Measurements from ENCODE around the gene WDR93.

WDR93 gene

GRCh38 chr15:89673165-89673512 lies 17.5 kb upstream of the WDR93 start:
- no peaks in the 10 kb centered on the region for H3K27me3 ChIP-seq (ENCODE audit: control insufficient read depth, low read length)
- no peak overlapping the region for H3K4me3 ChIP-seq (ENCODE audit: low read length)
- no peak overlapping the region for H3K27ac ChIP-seq (ENCODE audit: low read depth, low read length)
- TF ChIP-seq EZH2phosphoT487 (IDR thresholded peaks at IDR 0.05; ENCODE audit: borderline replicate concordance, low read length) (no peak), CTCF (IDR thresholded peaks at IDR 0.05; ENCODE audit: low read depth, low read length, poor library complexity, severe bottlenecking) (peak; percentile 72)
- no peaks in the 10 kb centered on the region for H4K20me1 ChIP-seq (ENCODE audit: control insufficient read depth, insufficient read depth, low read depth, low read length)
- H3K4me2 ChIP-seq (ENCODE audit: low read length): no peak overlapping the region
- no peaks in the 10 kb centered on the region for H3F3A ChIP-seq (ENCODE audit: control insufficient read depth, insufficient read depth)
- H3K4me1 ChIP-seq (ENCODE audit: control insufficient read depth, low read length): no peaks in the 10 kb centered on the region
- H3K36me3 ChIP-seq (ENCODE audit: control insufficient read depth, low read length): no peaks in the 10 kb centered on the region
- no peaks in the 10 kb centered on the region for H3K9me3 ChIP-seq (ENCODE audit: control insufficient read depth, insufficient read depth, low read length)
- no peaks in the 10 kb centered on the region for H3K9me2 ChIP-seq (replicated peaks; ENCODE audit: control insufficient read depth, low read length)
- no peaks in the 10 kb centered on the region for H3K79me2 ChIP-seq (ENCODE audit: control insufficient read depth, low read length)

DNA sequence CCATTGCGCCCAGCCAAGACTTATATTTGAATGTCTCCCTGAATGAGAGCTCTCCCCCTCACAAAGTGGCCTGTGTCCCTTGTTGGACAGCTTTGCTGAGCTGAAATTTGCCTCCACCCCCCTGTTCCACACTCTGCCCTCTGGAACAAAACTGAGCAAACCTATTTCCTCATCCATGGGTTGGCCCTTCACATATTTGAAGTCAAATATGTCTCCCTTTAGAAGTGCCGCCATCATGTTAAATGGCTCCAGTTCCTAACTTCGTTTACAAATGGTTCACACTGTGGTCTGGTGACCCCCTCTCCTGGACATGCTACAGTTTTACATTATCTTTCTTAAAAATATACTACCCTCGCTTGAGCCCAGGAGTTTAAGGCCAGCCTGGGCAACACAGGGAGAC lies 16.1 kb upstream of the WDR93 start:
- no peak overlapping the region for H3K4me2 ChIP-seq (ENCODE audit: low read length)
- H3K4me3 ChIP-seq (ENCODE audit: low read length): no peak overlapping the region
- H3K27ac ChIP-seq (ENCODE audit: low read depth, low read length): no peak overlapping the region
- H3K9me3 ChIP-seq (ENCODE audit: control insufficient read depth, insufficient read depth, low read length): no peaks in the 10 kb centered on the region
- H3K4me1 ChIP-seq (ENCODE audit: control insufficient read depth, low read length): no peaks in the 10 kb centered on the region
- H3F3A ChIP-seq (ENCODE audit: control insufficient read depth, insufficient read depth): no peaks in the 10 kb centered on the region
- H4K20me1 ChIP-seq (ENCODE audit: control insufficient read depth, insufficient read depth, low read depth, low read length): no peaks in the 10 kb centered on the region
- no peaks in the 10 kb centered on the region for H3K36me3 ChIP-seq (ENCODE audit: control insufficient read depth, low read length)
- H3K27me3 ChIP-seq (ENCODE audit: control insufficient read depth, low read length): no peaks in the 10 kb centered on the region
- TF ChIP-seq CTCF (IDR thresholded peaks at IDR 0.05; ENCODE audit: low read depth, low read length, poor library complexity, severe bottlenecking) (no peak), EZH2phosphoT487 (IDR thresholded peaks at IDR 0.05; ENCODE audit: borderline replicate concordance, low read length) (no peak)
- H3K9me2 ChIP-seq (replicated peaks; ENCODE audit: control insufficient read depth, low read length): no peaks in the 10 kb centered on the region
- H3K79me2 ChIP-seq (ENCODE audit: control insufficient read depth, low read length): no peaks in the 10 kb centered on the region

GRCh38 chr15:89675606-89676005 lies 15.0 kb upstream of the WDR93 start:
- no peaks in the 10 kb centered on the region for H3K9me3 ChIP-seq (ENCODE audit: control insufficient read depth, insufficient read depth, low read length)
- no peaks in the 10 kb centered on the region for H3K27me3 ChIP-seq (ENCODE audit: control insufficient read depth, low read length)
- H3K9me2 ChIP-seq (replicated peaks; ENCODE audit: control insufficient read depth, low read length): no peaks in the 10 kb centered on the region
- H3F3A ChIP-seq (ENCODE audit: control insufficient read depth, insufficient read depth): no peaks in the 10 kb centered on the region
- H4K20me1 ChIP-seq (ENCODE audit: control insufficient read depth, insufficient read depth, low read depth, low read length): no peaks in the 10 kb centered on the region
- no peaks in the 10 kb centered on the region for H3K79me2 ChIP-seq (ENCODE audit: control insufficient read depth, low read length)
- H3K4me3 ChIP-seq (ENCODE audit: low read length): no peak overlapping the region
- H3K4me2 ChIP-seq (ENCODE audit: low read length): no peak overlapping the region
- H3K4me1 ChIP-seq (ENCODE audit: control insufficient read depth, low read length): no peaks in the 10 kb centered on the region
- no peaks in the 10 kb centered on the region for H3K36me3 ChIP-seq (ENCODE audit: control insufficient read depth, low read length)
- H3K27ac ChIP-seq (ENCODE audit: low read depth, low read length): no peak overlapping the region
- no peak for TF ChIP-seq CTCF (IDR thresholded peaks at IDR 0.05; ENCODE audit: low read depth, low read length, poor library complexity, severe bottlenecking)
- TF ChIP-seq EZH2phosphoT487 (IDR thresholded peaks at IDR 0.05; ENCODE audit: borderline replicate concordance, low read length): no peak

GRCh38 chr15:89677381-89677780 lies 13.2 kb upstream of the WDR93 start:
- H3K36me3 ChIP-seq (ENCODE audit: control insufficient read depth, low read length): no peaks in the 10 kb centered on the region
- no peaks in the 10 kb centered on the region for H3K9me3 ChIP-seq (ENCODE audit: control insufficient read depth, insufficient read depth, low read length)
- no peaks in the 10 kb centered on the region for H3K9me2 ChIP-seq (replicated peaks; ENCODE audit: control insufficient read depth, low read length)
- H3K4me1 ChIP-seq (ENCODE audit: control insufficient read depth, low read length): no peaks in the 10 kb centered on the region
- no peak overlapping the region for H3K4me3 ChIP-seq (ENCODE audit: low read length)
- H3K27me3 ChIP-seq (ENCODE audit: control insufficient read depth, low read length): no peaks in the 10 kb centered on the region
- H4K20me1 ChIP-seq (ENCODE audit: control insufficient read depth, insufficient read depth, low read depth, low read length): no peaks in the 10 kb centered on the region
- no peaks in the 10 kb centered on the region for H3F3A ChIP-seq (ENCODE audit: control insufficient read depth, insufficient read depth)
- TF ChIP-seq EZH2phosphoT487 (IDR thresholded peaks at IDR 0.05; ENCODE audit: borderline replicate concordance, low read length): no peak
- no peak for TF ChIP-seq CTCF (IDR thresholded peaks at IDR 0.05; ENCODE audit: low read depth, low read length, poor library complexity, severe bottlenecking)
- H3K79me2 ChIP-seq (ENCODE audit: control insufficient read depth, low read length): no peaks in the 10 kb centered on the region
- H3K4me2 ChIP-seq (ENCODE audit: low read length): no peak overlapping the region
- no peak overlapping the region for H3K27ac ChIP-seq (ENCODE audit: low read depth, low read length)
